SK-N-SH treated with all-trans-retinoic acid at 6 μM for 48 hours (cell line): ENCODE results near the gene USP24.

Experiments used
- ARNTL ChIP-seq: fragments of 450-650 bp; formaldehyde crosslinking; IDR thresholded peaks from 2 replicates; pipeline ENCODE4 v1.5.0; 2020; ENCODE audit warnings: low read depth, mild to moderate bottlenecking, moderate library complexity, borderline replicate concordance
- BACH2 ChIP-seq: fragments of 250-450 bp; sonication (Bioruptor Pico); IDR thresholded peaks from 2 replicates; pipeline ENCODE4 v1.9.0; 2021; ENCODE audit warnings: mild to moderate bottlenecking, borderline replicate concordance
- CSDC2 ChIP-seq: fragments of 250-450 bp; sonication (Bioruptor Pico); IDR thresholded peaks from 2 replicates; pipeline ENCODE4 v1.5.0; 2020; ENCODE audit warnings: mild to moderate bottlenecking, moderate library complexity
- ESRRG ChIP-seq: fragments of 250-450 bp; sonication (Bioruptor Pico); IDR thresholded peaks from 2 replicates; pipeline ENCODE4 v1.6.1; 2021; ENCODE audit warnings: mild to moderate bottlenecking
- PPARA ChIP-seq: fragments of 250-450 bp; sonication (Bioruptor Pico); IDR thresholded peaks from 2 replicates; pipeline ENCODE4 v1.5.0; 2020; ENCODE audit warnings: mild to moderate bottlenecking, borderline replicate concordance
- RARB ChIP-seq: fragments of 250-450 bp; sonication (Bioruptor Pico); IDR thresholded peaks from 2 replicates; pipeline ENCODE4 v1.8.0; 2021; ENCODE audit warnings: mild to moderate bottlenecking, moderate library complexity
- SNAI2 ChIP-seq: fragments of 250-450 bp; sonication (Bioruptor Pico); IDR thresholded peaks from 2 replicates; pipeline ENCODE4 v1.5.0; 2020; ENCODE audit warnings: mild to moderate bottlenecking, moderate library complexity
- TCF4 ChIP-seq: fragments of 250-450 bp; sonication (Bioruptor Pico); IDR thresholded peaks from 2 replicates; pipeline ENCODE4 v1.8.0; 2021; ENCODE audit warnings: mild to moderate bottlenecking, moderate library complexity, borderline replicate concordance
- TOX ChIP-seq: fragments of 250-450 bp; sonication (Bioruptor Pico); IDR thresholded peaks from 2 replicates; pipeline ENCODE4 v1.8.0; 2021; ENCODE audit warnings: mild to moderate bottlenecking, moderate library complexity, borderline replicate concordance
- TSHZ2 ChIP-seq: fragments of 250-450 bp; sonication (Bioruptor Pico); IDR thresholded peaks from 2 replicates; pipeline ENCODE4 v1.5.0; 2020; ENCODE audit warnings: mild to moderate bottlenecking, moderate library complexity
- ZFP3 ChIP-seq: fragments of 250-450 bp; sonication (Bioruptor Pico); IDR thresholded peaks from 2 replicates; pipeline ENCODE4 v1.5.0; 2020; ENCODE audit warnings: mild to moderate bottlenecking, moderate library complexity
- ZFP30 ChIP-seq: fragments of 450-650 bp; formaldehyde crosslinking; IDR thresholded peaks from 2 replicates; pipeline ENCODE4 v1.5.0; 2022; ENCODE audit warnings: mild to moderate bottlenecking, moderate library complexity
- ZNF565 ChIP-seq: fragments of 450-650 bp; formaldehyde crosslinking; conservative IDR thresholded peaks from 2 replicates; pipeline ENCODE4 v1.5.0; 2020; ENCODE audit warnings: low read depth, mild to moderate bottlenecking, moderate library complexity
- ZNF8 ChIP-seq: fragments of 450-650 bp; formaldehyde crosslinking; IDR thresholded peaks from 2 replicates; pipeline ENCODE4 v1.5.0; 2020; ENCODE audit warnings: mild to moderate bottlenecking, moderate library complexity

- TF ChIP-seq SNAI2 (CRISPR knock-in tag) = no peak
- TF ChIP-seq BACH2 = no peak
- TF ChIP-seq TSHZ2 = no peak
- no peak for TF ChIP-seq ESRRG (CRISPR knock-in tag)
- TF ChIP-seq ZNF565 = no peak
- no peak for TF ChIP-seq RARB (CRISPR knock-in tag)
- TF ChIP-seq ZFP30 (CRISPR knock-in tag) = no peak
- TF ChIP-seq PPARA (CRISPR knock-in tag) = no peak
- no peak for TF ChIP-seq TCF4 (CRISPR knock-in tag)
- no peak for TF ChIP-seq ARNTL
- TF ChIP-seq ZFP3 (CRISPR knock-in tag) = no peak
- no peak for TF ChIP-seq ZNF8 (CRISPR knock-in tag)
- TF ChIP-seq CSDC2 (CRISPR knock-in tag) = no peak
- no peak for TF ChIP-seq TOX
Measured at GRCh38 chr1:55192093-55192492, 23.1 kb downstream of the USP24 start.
